Measurements from ENCODE around the gene GEMIN7. TPM values are rescaled to one million over a fixed set of nuclear protein-coding genes. Genes with fewer than 3 reads are reported as not detected.
A peak's percentile ranks its signal among the peaks of the same experiment; 100 is the strongest.

Gene GEMIN7
- total and polyA plus RNA-seq, 2 of the 13 experiments (the other 11 are each of a cell fraction or from before 2014, with no cell fraction given) = 24.1 to 30.6 TPM

DNA sequence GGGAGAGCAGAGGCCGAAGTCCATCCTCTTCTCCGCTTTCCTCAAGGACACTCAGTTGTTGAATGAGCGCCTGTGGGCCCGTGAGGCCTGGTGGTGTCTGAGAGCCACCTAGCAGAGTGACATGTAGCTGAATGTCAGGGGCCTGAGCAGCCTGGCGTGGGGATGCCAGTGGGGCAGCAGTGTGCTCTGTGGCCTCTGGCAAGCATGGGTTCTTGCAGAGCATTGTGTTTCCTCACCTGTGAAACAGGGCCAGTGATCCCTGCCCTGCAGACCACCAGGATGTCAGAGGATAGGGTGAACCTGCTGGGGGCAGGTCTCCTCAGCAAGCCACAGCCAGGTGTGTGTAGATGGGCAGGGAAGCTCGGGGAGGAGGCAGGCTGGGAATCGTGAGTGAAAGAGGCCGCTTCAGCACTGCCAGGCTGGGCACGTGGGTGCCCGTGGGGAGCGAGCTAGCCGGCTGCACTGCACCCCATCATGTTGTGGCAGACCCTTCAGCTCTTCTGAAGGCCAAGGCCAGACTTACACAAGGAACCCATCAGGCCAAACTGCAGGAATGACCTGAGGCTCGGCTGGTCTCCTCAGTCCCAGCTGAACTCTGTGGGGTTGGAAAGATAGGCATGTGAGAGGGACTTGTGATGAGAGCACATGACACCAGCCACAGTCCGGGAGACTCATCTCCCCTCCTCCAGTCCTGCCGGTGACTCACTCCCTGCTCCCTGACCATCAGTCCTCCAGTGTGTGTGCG is 18.9 kb downstream of the GEMIN7 start (continued):
- TF ChIP-seq, protein P1, sequence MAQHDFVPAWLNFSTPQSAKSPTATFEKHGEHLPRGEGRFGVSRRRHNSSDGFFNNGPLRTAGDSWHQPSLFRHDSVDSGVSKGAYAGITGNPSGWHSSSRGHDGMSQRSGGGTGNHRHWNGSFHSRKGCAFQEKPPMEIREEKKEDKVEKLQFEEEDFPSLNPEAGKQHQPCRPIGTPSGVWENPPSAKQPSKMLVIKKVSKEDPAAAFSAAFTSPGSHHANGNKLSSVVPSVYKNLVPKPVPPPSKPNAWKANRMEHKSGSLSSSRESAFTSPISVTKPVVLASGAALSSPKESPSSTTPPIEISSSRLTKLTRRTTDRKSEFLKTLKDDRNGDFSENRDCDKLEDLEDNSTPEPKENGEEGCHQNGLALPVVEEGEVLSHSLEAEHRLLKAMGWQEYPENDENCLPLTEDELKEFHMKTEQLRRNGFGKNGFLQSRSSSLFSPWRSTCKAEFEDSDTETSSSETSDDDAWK (CRISPR knock-in tag; IDR thresholded peaks at IDR 0.05) = no peak
- TF ChIP-seq ZNF567 (CRISPR knock-in tag; IDR thresholded peaks at IDR 0.05; ENCODE audit: borderline replicate concordance) (peak; percentile 73; the same call in 1 of the 2 replicates), HOXA7 (CRISPR knock-in tag; IDR thresholded peaks at IDR 0.05) (no peak), TP53 (CRISPR knock-in tag; conservative IDR thresholded peaks at IDR 0.05) (no peak)
- TF ChIP-seq, protein P2, sequence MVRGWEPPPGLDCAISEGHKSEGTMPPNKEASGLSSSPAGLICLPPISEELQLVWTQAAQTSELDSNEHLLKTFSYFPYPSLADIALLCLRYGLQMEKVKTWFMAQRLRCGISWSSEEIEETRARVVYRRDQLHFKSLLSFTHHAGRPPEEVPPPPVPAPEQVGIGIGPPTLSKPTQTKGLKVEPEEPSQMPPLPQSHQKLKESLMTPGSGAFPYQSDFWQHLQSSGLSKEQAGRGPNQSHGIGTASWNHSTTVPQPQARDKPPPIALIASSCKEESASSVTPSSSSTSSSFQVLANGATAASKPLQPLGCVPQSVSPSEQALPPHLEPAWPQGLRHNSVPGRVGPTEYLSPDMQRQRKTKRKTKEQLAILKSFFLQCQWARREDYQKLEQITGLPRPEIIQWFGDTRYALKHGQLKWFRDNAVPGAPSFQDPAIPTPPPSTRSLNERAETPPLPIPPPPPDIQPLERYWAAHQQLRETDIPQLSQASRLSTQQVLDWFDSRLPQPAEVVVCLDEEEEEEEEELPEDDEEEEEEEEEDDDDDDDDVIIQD (CRISPR knock-in tag; IDR thresholded peaks at IDR 0.05; ENCODE audit: low read depth) = 0 out of 2 replicates have a peak, but pooled peaks have one; percentile 9
- TF ChIP-seq, protein P3, sequence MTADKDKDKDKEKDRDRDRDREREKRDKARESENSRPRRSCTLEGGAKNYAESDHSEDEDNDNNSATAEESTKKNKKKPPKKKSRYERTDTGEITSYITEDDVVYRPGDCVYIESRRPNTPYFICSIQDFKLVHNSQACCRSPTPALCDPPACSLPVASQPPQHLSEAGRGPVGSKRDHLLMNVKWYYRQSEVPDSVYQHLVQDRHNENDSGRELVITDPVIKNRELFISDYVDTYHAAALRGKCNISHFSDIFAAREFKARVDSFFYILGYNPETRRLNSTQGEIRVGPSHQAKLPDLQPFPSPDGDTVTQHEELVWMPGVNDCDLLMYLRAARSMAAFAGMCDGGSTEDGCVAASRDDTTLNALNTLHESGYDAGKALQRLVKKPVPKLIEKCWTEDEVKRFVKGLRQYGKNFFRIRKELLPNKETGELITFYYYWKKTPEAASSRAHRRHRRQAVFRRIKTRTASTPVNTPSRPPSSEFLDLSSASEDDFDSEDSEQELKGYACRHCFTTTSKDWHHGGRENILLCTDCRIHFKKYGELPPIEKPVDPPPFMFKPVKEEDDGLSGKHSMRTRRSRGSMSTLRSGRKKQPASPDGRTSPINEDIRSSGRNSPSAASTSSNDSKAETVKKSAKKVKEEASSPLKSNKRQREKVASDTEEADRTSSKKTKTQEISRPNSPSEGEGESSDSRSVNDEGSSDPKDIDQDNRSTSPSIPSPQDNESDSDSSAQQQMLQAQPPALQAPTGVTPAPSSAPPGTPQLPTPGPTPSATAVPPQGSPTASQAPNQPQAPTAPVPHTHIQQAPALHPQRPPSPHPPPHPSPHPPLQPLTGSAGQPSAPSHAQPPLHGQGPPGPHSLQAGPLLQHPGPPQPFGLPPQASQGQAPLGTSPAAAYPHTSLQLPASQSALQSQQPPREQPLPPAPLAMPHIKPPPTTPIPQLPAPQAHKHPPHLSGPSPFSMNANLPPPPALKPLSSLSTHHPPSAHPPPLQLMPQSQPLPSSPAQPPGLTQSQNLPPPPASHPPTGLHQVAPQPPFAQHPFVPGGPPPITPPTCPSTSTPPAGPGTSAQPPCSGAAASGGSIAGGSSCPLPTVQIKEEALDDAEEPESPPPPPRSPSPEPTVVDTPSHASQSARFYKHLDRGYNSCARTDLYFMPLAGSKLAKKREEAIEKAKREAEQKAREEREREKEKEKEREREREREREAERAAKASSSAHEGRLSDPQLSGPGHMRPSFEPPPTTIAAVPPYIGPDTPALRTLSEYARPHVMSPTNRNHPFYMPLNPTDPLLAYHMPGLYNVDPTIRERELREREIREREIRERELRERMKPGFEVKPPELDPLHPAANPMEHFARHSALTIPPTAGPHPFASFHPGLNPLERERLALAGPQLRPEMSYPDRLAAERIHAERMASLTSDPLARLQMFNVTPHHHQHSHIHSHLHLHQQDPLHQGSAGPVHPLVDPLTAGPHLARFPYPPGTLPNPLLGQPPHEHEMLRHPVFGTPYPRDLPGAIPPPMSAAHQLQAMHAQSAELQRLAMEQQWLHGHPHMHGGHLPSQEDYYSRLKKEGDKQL (CRISPR knock-in tag; IDR thresholded peaks at IDR 0.05; ENCODE audit: low read depth) = no peak
- TF ChIP-seq, protein P4, sequence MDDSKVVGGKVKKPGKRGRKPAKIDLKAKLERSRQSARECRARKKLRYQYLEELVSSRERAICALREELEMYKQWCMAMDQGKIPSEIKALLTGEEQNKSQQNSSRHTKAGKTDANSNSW (CRISPR knock-in tag; IDR thresholded peaks at IDR 0.05; ENCODE audit: borderline replicate concordance) = no peak
- TF ChIP-seq, protein P5, sequence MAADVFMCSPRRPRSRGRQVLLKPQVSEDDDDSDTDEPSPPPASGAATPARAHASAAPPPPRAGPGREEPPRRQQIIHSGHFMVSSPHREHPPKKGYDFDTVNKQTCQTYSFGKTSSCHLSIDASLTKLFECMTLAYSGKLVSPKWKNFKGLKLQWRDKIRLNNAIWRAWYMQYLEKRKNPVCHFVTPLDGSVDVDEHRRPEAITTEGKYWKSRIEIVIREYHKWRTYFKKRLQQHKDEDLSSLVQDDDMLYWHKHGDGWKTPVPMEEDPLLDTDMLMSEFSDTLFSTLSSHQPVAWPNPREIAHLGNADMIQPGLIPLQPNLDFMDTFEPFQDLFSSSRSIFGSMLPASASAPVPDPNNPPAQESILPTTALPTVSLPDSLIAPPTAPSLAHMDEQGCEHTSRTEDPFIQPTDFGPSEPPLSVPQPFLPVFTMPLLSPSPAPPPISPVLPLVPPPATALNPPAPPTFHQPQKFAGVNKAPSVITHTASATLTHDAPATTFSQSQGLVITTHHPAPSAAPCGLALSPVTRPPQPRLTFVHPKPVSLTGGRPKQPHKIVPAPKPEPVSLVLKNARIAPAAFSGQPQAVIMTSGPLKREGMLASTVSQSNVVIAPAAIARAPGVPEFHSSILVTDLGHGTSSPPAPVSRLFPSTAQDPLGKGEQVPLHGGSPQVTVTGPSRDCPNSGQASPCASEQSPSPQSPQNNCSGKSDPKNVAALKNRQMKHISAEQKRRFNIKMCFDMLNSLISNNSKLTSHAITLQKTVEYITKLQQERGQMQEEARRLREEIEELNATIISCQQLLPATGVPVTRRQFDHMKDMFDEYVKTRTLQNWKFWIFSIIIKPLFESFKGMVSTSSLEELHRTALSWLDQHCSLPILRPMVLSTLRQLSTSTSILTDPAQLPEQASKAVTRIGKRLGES (CRISPR knock-in tag; IDR thresholded peaks at IDR 0.05; ENCODE audit: borderline replicate concordance) = no peak
- TF ChIP-seq, protein P6, sequence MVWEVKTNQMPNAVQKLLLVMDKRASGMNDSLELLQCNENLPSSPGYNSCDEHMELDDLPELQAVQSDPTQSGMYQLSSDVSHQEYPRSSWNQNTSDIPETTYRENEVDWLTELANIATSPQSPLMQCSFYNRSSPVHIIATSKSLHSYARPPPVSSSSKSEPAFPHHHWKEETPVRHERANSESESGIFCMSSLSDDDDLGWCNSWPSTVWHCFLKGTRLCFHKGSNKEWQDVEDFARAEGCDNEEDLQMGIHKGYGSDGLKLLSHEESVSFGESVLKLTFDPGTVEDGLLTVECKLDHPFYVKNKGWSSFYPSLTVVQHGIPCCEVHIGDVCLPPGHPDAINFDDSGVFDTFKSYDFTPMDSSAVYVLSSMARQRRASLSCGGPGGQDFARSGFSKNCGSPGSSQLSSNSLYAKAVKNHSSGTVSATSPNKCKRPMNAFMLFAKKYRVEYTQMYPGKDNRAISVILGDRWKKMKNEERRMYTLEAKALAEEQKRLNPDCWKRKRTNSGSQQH (CRISPR knock-in tag; IDR thresholded peaks at IDR 0.05; ENCODE audit: low read depth) = no peak
- TF ChIP-seq, protein P7, sequence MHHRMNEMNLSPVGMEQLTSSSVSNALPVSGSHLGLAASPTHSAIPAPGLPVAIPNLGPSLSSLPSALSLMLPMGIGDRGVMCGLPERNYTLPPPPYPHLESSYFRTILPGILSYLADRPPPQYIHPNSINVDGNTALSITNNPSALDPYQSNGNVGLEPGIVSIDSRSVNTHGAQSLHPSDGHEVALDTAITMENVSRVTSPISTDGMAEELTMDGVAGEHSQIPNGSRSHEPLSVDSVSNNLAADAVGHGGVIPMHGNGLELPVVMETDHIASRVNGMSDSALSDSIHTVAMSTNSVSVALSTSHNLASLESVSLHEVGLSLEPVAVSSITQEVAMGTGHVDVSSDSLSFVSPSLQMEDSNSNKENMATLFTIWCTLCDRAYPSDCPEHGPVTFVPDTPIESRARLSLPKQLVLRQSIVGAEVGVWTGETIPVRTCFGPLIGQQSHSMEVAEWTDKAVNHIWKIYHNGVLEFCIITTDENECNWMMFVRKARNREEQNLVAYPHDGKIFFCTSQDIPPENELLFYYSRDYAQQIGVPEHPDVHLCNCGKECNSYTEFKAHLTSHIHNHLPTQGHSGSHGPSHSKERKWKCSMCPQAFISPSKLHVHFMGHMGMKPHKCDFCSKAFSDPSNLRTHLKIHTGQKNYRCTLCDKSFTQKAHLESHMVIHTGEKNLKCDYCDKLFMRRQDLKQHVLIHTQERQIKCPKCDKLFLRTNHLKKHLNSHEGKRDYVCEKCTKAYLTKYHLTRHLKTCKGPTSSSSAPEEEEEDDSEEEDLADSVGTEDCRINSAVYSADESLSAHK (CRISPR knock-in tag; IDR thresholded peaks at IDR 0.05; ENCODE audit: borderline replicate concordance) = no peak
